Gastroesophageal sphincter (tissue), 3 donors: ENCODE results near the gene UBIAD1.

Experiments used
- EP300 ChIP-seq: sonication (generic); formaldehyde crosslinking; IDR thresholded peaks from one replicate; pipeline ENCODE4 v1.6.1; 2017; ENCODE audit warnings: antibody characterized with exemption, mild to moderate bottlenecking
- POLR2A ChIP-seq, 2 donors: fragments of 450-650 bp; IDR thresholded peaks; one replicate each; pipeline ENCODE4 v1.6.1; 2017; ENCODE audit warnings: antibody characterized with exemption in 2 of 2, mild to moderate bottlenecking in 2 of 2, moderate library complexity in 1 of 2
- TF ChIP-seq, protein P1 (sequence below), 4 experiments: fragments of 200-600 bp in 2 of 4; fragments of 450-650 bp in 2 of 4; sonication (generic) in 1 of 4; IDR thresholded peaks; one replicate each; pipeline ENCODE4 v1.5.1; 2017 to 2019; ENCODE audit warnings: antibody characterized with exemption in 4 of 4, mild to moderate bottlenecking in 2 of 4, moderate library complexity in 2 of 4

DNA sequence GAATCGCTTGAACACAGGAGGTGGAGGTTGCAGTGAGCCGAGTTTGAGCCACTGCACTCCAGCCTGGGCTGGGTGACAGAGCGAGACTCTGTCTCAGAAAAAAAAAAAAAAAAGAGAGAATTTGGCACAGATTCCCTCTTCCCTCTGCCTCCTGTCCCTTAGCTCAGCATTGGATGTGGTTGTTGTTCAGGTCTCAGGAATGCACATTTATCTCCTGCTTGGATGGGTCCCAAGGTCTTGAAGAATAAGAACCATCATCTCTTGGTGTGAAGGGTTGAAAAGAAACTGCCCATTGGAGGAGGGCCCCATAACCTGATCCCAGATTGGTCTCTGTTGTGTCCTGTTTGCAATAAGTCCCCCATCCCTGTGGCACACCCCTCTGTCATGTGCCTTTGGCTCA, 34.9 kb downstream of the UBIAD1 start:
- TF ChIP-seq, protein P1, sequence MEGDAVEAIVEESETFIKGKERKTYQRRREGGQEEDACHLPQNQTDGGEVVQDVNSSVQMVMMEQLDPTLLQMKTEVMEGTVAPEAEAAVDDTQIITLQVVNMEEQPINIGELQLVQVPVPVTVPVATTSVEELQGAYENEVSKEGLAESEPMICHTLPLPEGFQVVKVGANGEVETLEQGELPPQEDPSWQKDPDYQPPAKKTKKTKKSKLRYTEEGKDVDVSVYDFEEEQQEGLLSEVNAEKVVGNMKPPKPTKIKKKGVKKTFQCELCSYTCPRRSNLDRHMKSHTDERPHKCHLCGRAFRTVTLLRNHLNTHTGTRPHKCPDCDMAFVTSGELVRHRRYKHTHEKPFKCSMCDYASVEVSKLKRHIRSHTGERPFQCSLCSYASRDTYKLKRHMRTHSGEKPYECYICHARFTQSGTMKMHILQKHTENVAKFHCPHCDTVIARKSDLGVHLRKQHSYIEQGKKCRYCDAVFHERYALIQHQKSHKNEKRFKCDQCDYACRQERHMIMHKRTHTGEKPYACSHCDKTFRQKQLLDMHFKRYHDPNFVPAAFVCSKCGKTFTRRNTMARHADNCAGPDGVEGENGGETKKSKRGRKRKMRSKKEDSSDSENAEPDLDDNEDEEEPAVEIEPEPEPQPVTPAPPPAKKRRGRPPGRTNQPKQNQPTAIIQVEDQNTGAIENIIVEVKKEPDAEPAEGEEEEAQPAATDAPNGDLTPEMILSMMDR (IDR thresholded peaks at IDR 0.05), result no peak
- TF ChIP-seq POLR2A (IDR thresholded peaks at IDR 0.05) (no peak), EP300 (no peak)
